HG02763 (cell line): ENCODE results near the gene HS1BP3.

Experiments
- ATAC-seq: cut with Tn5 transposase; IDR thresholded peaks from one replicate; pipeline ENCODE4 v1.9.1; 2021; ENCODE audit warnings: mild to moderate bottlenecking, moderate library complexity; ENCODE audit not compliant: unreplicated experiment

HS1BP3 gene

GRCh38 chr2:20633001-20633400 lies 17.9 kb downstream of the HS1BP3 start:
- ATAC-seq: no peak

- no peak for ATAC-seq
These were observed 18.4 kb downstream of the HS1BP3 start for GRCh38 chr2:20632446-20632990.

- ATAC-seq: no peak
These were observed 19.1 kb downstream of the HS1BP3 start for GRCh38 chr2:20631617-20632307.

GRCh38 chr2:20630967-20631366 lies 19.9 kb downstream of the HS1BP3 start:
- ATAC-seq: no peak

- ATAC-seq: no peak
These were observed 21.2 kb downstream of the HS1BP3 start for GRCh38 chr2:20629581-20630171.

- no peak for ATAC-seq
These were observed 21.7 kb downstream of the HS1BP3 start for GRCh38 chr2:20629181-20629580.

- no peak for ATAC-seq
These were observed 23.1 kb downstream of the HS1BP3 start for GRCh38 chr2:20627712-20628380.

GRCh38 chr2:20626698-20627513 lies 24.0 kb downstream of the HS1BP3 start:
- no peak for ATAC-seq

- ATAC-seq: no peak
These were observed 24.6 kb downstream of the HS1BP3 start for GRCh38 chr2:20626392-20626697.

DNA sequence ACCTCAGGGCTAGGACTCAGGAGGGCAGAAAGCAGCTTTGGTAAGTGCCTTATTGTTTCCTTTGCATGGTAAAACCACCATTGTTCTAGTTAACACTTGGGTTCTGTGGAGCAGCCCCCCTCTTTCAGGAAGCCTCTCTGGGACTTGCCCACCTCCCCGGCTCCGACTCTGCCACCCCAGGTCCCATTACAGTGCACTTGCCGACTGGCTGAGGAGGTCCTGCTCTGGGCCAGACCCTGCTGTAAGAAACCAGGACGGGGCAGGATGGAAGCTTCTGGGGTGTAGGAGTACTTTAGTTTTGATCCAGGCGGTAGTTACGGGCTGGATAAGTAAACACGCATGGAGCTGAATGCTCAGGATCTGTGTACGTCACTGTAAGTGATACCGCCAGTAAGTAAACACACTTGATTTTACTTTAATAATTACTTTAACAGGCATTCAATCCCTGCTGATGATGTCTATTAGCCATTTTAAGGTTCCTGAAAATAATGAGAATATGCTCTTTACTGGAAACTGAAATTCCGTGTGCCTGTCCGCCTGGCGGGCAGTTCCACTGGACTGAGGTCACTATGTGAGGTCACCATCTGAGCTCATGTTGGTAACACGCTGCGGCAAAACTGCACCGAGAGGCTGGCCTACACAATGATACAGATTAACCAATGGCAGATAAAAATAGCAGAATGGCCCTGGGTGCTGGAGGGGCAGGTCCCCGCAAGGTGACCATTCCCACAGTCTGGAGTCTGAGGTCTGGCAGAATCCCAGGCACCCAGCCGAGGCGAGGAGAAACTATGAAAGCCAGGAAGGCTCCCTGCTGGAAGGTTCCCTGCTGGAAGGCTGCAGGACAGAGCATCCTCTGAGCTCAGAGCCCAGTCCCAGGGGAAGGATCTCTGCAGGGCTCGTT lies 25.2 kb downstream of the HS1BP3 start:
- ATAC-seq: no peak

DNA sequence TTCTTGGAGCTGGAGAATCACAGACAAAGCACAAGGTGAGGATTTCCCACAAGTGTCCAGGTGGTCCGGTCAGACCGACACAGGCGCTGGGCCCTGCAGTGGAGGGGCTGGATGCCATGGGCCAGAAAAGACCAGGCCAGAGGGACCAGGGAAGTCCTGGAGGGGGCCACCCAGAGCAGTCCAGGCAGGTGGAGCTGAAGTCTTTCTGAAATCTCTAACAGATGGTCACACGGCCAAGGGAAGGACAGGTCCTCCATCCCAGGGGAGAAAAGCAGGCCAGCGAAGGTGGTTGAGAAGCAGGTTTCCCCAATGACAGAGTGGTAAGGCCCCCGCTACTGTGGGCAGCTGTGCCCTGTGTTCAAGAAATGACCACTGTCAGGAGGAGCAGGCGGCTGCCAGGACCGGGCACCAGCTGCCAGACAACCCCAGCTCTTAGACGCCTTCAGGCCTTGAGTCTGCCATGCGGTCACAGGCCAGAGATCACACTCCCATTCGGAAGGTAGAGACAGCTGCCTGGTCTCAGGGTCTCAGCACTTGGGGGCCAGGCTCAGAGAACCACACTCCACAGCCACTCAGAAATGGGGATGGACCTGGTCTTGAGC lies 25.9 kb downstream of the HS1BP3 start:
- no peak for ATAC-seq

- ATAC-seq: no peak
These were observed 26.6 kb downstream of the HS1BP3 start for GRCh38 chr2:20624156-20624883.

GRCh38 chr2:20623741-20624155 lies 27.1 kb downstream of the HS1BP3 start:
- ATAC-seq: no peak

DNA sequence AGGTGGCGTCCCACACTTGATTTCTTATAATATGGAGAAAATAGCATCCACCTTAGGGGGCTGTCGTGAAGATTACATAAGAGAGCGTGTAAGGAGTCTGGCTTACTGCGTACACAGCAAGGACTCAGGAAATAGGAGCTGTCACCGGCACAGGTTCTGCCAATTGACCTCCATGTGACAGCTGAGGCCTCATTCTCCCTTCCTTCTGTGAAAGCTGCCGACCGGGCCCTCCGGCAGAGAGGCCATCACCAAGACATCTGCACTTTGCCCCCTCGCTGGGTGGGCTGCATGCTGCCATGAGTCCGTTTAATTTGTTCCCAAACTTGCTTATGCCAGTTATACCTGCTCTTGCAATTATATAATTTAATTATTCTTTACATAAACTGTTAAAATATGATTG lies 27.7 kb downstream of the HS1BP3 start:
- no peak for ATAC-seq

- no peak for ATAC-seq
These were observed 28.2 kb downstream of the HS1BP3 start for GRCh38 chr2:20622731-20623130.

GRCh38 chr2:20622296-20622686 lies 28.6 kb downstream of the HS1BP3 start:
- no peak for ATAC-seq

DNA sequence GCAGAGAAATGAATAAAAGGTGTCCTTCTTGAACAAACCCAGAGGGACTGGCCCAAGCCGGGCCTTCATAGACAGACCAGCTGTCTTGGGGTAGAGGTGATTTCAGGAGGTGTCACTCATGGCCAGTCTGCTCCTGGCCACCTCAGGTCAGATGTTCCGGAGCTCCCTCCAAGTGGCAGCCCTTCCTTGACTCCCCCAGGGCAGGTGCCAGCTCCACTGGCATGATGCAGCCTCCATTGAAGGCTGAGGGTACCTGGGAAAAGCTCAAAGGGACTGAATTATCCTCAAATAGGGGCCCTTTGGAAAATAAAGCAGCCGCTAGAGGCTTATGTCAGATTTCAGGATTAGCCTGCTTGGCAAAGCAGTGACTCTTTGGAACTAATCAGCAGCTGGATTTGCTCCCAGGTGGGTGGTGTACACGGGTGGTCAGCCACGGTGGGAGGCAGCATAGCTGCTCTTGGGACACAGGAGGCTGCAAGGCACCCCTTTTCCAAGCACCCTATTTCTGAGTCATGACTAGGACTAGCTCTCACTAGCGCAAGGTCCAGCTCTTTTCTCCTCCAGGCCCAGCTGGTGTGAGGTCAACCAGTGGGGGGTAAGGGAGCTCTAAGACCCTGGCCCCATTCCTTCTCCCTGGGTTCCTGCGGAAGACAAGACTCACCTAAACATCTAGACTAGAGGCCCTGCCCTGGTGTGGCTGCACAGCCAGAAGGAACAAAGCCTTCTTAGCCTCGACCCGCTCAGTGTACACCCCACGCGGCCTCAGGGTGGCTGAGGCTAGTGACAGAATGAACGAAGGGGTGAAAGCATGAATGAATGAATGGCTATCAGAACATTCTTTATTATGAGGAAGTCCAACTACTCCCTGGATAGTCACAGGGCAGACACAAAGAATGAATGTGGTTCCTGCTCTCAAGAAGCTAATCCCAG lies 29.3 kb downstream of the HS1BP3 start:
- no peak for ATAC-seq

DNA sequence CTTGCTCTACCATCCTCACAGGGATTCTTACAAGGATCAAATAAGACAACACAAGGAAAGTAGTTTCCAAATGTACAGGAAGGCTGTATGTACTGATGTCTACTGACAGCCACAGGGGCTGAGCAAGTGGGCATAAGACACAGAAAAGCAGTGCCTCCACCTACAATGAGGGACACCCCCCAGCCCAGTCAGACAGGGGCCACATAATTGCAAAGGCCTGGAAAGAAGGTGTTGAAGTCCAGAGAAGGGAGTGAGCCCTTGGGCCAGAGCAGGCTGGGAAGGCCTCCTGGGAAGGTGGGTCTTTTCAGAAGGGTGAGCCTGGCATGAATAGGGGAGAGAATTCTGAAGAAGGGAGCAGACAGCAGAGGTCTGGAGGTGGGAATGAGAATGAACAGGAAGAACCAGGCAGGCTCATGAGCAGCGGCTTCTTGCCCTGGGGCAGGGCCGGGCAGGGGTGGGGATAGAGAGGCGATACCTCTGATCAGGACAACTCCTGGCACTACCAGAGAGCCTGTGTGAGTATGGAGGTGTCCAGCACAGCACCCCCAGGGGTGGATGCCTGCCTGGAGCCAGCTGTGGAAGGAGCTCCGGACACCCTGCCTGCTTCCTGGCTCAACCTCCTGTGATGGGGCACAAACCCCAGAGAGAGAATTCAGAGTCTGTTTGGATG lies 30.1 kb downstream of the HS1BP3 start:
- ATAC-seq: no peak
